Trophoblast cell (in vitro differentiated cells and primary cell): ENCODE results near the gene VSTM2B.
A peak's percentile ranks its signal among the peaks of the same experiment; 100 is the strongest.

ENCODE experiments used
- DNase-seq, 2 donors: peaks; one replicate each; pipeline ENCODE4 v3.0.0-alpha.2; 2016
- H2AFZ ChIP-seq: 2 replicates; pipeline ENCODE4 v1.6.1; 2013; ENCODE audit warnings: low read length, moderate library complexity, mild to moderate bottlenecking; ENCODE audit not compliant: insufficient read depth, poor library complexity
- H2AK5ac ChIP-seq: 2 replicates; pipeline ENCODE4 v1.6.1; 2013; ENCODE audit warnings: mild to moderate bottlenecking, low read length
- H2BK120ac ChIP-seq: 2 replicates; pipeline ENCODE4 v1.6.1; 2013; ENCODE audit warnings: low read length, mild to moderate bottlenecking, moderate library complexity; ENCODE audit not compliant: insufficient read depth, poor library complexity
- H2BK12ac ChIP-seq: 2 replicates; pipeline ENCODE4 v1.6.1; 2013; ENCODE audit warnings: mild to moderate bottlenecking, low read length, moderate library complexity
- H2BK5ac ChIP-seq: 2 replicates; pipeline ENCODE4 v1.6.1; 2013; ENCODE audit warnings: low read length, low read depth, moderate library complexity, mild to moderate bottlenecking; ENCODE audit not compliant: poor library complexity
- H3K14ac ChIP-seq: 2 replicates; pipeline ENCODE4 v1.6.1; 2013; ENCODE audit warnings: mild to moderate bottlenecking, low read length
- H3K18ac ChIP-seq: 2 replicates; pipeline ENCODE4 v1.6.1; 2013; ENCODE audit warnings: mild to moderate bottlenecking, low read length
- H3K23ac ChIP-seq: 2 replicates; pipeline ENCODE4 v1.6.1; 2013; ENCODE audit warnings: low read length
- H3K27ac ChIP-seq: 2 replicates; pipeline ENCODE4 v1.5.1; 2013; ENCODE audit warnings: low read depth, mild to moderate bottlenecking, inconsistent platforms, low read length, moderate library complexity
- H3K27me3 ChIP-seq: 2 replicates; pipeline ENCODE4 v1.6.1; 2013; ENCODE audit warnings: inconsistent platforms, mild to moderate bottlenecking, low read length, moderate library complexity; ENCODE audit not compliant: insufficient read depth
- H3K36me3 ChIP-seq, 2 experiments: 1 replicate in 1 of 2; 2 replicates in 1 of 2; pipeline ENCODE4 v1.6.1; 2013; ENCODE audit warnings: low read length in 2 of 2, mild to moderate bottlenecking in 2 of 2, moderate library complexity in 1 of 2; ENCODE audit not compliant: insufficient read depth in 2 of 2, control insufficient read depth in 1 of 2
- H3K4ac ChIP-seq: 2 replicates; pipeline ENCODE4 v1.6.1; 2013; ENCODE audit warnings: low read depth, mild to moderate bottlenecking, low read length, moderate library complexity
- H3K4me1 ChIP-seq, 2 experiments: 1 replicate in 1 of 2; 2 replicates in 1 of 2; pipeline ENCODE4 v1.6.1; 2013; ENCODE audit warnings: low read length in 2 of 2, mild to moderate bottlenecking in 2 of 2, moderate library complexity in 1 of 2; ENCODE audit not compliant: insufficient read depth in 2 of 2, control insufficient read depth in 1 of 2
- H3K4me2 ChIP-seq: 2 replicates; pipeline ENCODE4 v1.6.1; 2013; ENCODE audit warnings: inconsistent platforms, mild to moderate bottlenecking, low read length, moderate library complexity
- H3K4me3 ChIP-seq: 2 replicates; pipeline ENCODE4 v1.5.1; 2013; ENCODE audit warnings: mild to moderate bottlenecking, low read depth, low read length, inconsistent platforms
- H3K79me1 ChIP-seq: one replicate; pipeline ENCODE4 v1.6.1; 2013; ENCODE audit warnings: low read length
- H3K79me2 ChIP-seq: 2 replicates; pipeline ENCODE4 v1.6.1; 2013; ENCODE audit warnings: low read length, mild to moderate bottlenecking; ENCODE audit not compliant: control insufficient read depth, insufficient read depth, poor library complexity
- H3K9ac ChIP-seq: 2 replicates; pipeline ENCODE4 v1.6.1; 2013; ENCODE audit warnings: mild to moderate bottlenecking, low read length
- H3K9me3 ChIP-seq: 2 replicates; pipeline ENCODE4 v1.6.1; 2013; ENCODE audit warnings: low read depth, mild to moderate bottlenecking, control low read depth, inconsistent platforms, low read length; ENCODE audit not compliant: insufficient read depth
- H4K12ac ChIP-seq: 2 replicates; pipeline ENCODE4 v1.6.1; 2013; ENCODE audit warnings: low read depth, mild to moderate bottlenecking, low read length, moderate library complexity
- H4K8ac ChIP-seq: 2 replicates; pipeline ENCODE4 v1.6.1; 2013; ENCODE audit warnings: low read depth, mild to moderate bottlenecking, low read length, moderate library complexity
- H4K91ac ChIP-seq: one replicate; pipeline ENCODE4 v1.6.1; 2013; ENCODE audit warnings: low read depth, mild to moderate bottlenecking, low read length, moderate library complexity
- WGBS: extraction: QIAGEN DNeasy Blood & Tissue Kit; methylation state at CpG from one replicate; pipeline ENCODE4 v1.1.7; 2013; ENCODE audit warnings: missing lambda C conversion rate; ENCODE audit not compliant: insufficient read length, insufficient coverage; ENCODE audit errors: extremely low coverage; 5-methylcytosine and 5-hydroxymethylcytosine counted together

Gene VSTM2B

GRCh38 chr19:29501816-29502580 lies 23.8 kb upstream of the VSTM2B start:
- Histone ChIP-seq H3K79me1 (no peaks in the 10 kb centered on the region), H3K4me2 (no peak overlapping the region), H3K23ac (no peak overlapping the region), H4K12ac (peak overlapping the region; percentile 19), H3K9me3 (peaks cover 2% of the 10 kb centered on the region), H3K79me2 (no peaks in the 10 kb centered on the region), H3K36me3 (no peaks in the 10 kb centered on the region), H3K18ac (no peak overlapping the region), H3K9ac (no peak overlapping the region), H2AK5ac (no peak overlapping the region), H3K14ac (no peak overlapping the region), H3K4ac (no peak overlapping the region), H2BK5ac (no peak overlapping the region), H4K8ac (no peak overlapping the region), H3K27me3 (no peaks in the 10 kb centered on the region), H2BK120ac (no peak overlapping the region), H3K27ac (no peak overlapping the region), H2AFZ (no peak overlapping the region), H4K91ac (no peak overlapping the region), H3K4me3 (no peak overlapping the region), H2BK12ac (no peak overlapping the region), H3K4me1 (no peaks in the 10 kb centered on the region)
- no peak for DNase-seq
- WGBS, result no CpG with 5 or more reads among the region's 18 CpGs

GRCh38 chr19:29502581-29502850 lies 23.3 kb upstream of the VSTM2B start:
- H3K9ac ChIP-seq, result no peak overlapping the region
- H3K4me1 ChIP-seq, result no peaks in the 10 kb centered on the region
- H2AK5ac ChIP-seq, result no peak overlapping the region
- DNase-seq, result no peak
- H3K27me3 ChIP-seq, result no peaks in the 10 kb centered on the region
- H3K18ac ChIP-seq, result no peak overlapping the region
- H3K23ac ChIP-seq, result no peak overlapping the region
- H4K8ac ChIP-seq, result no peak overlapping the region
- H3K4me3 ChIP-seq, result no peak overlapping the region
- H4K12ac ChIP-seq, result no peak overlapping the region
- no peak overlapping the region for H3K14ac ChIP-seq
- H2BK12ac ChIP-seq, result no peak overlapping the region
- no peak overlapping the region for H3K4ac ChIP-seq
- no peak overlapping the region for H2AFZ ChIP-seq
- no peaks in the 10 kb centered on the region for H3K79me2 ChIP-seq
- H2BK5ac ChIP-seq, result no peak overlapping the region
- peaks cover 2% of the 10 kb centered on the region for H3K9me3 ChIP-seq
- no peak overlapping the region for H2BK120ac ChIP-seq
- H3K4me2 ChIP-seq, result no peak overlapping the region
- H4K91ac ChIP-seq, result no peak overlapping the region
- H3K27ac ChIP-seq, result no peak overlapping the region
- H3K36me3 ChIP-seq, result no peaks in the 10 kb centered on the region
- WGBS, result no CpG with 5 or more reads among the region's 3 CpGs
- no peaks in the 10 kb centered on the region for H3K79me1 ChIP-seq

- Histone ChIP-seq H3K18ac (no peak overlapping the region), H2BK5ac (no peak overlapping the region), H2AK5ac (no peak overlapping the region), H3K4me2 (no peak overlapping the region), H3K4me1 (no peaks in the 10 kb centered on the region), H3K27ac (no peak overlapping the region), H3K9ac (no peak overlapping the region), H3K27me3 (no peaks in the 10 kb centered on the region), H2AFZ (no peak overlapping the region), H4K91ac (no peak overlapping the region), H4K12ac (no peak overlapping the region), H3K14ac (no peak overlapping the region), H3K4me3 (no peak overlapping the region), H3K23ac (no peak overlapping the region), H2BK12ac (no peak overlapping the region), H3K79me1 (no peaks in the 10 kb centered on the region), H3K36me3 (no peaks in the 10 kb centered on the region), H2BK120ac (no peak overlapping the region), H3K4ac (no peak overlapping the region), H3K79me2 (no peaks in the 10 kb centered on the region), H3K9me3 (peaks cover 2% of the 10 kb centered on the region), H4K8ac (no peak overlapping the region)
- WGBS, result no CpG with 5 or more reads among the region's 12 CpGs
- DNase-seq, result no peak
These were observed 22.5 kb upstream of the VSTM2B start for GRCh38 chr19:29503140-29503758.

- H3K79me1 ChIP-seq, result no peaks in the 10 kb centered on the region
- H3K4me3 ChIP-seq, result no peak overlapping the region
- H3K79me2 ChIP-seq, result no peaks in the 10 kb centered on the region
- no peak overlapping the region for H2BK120ac ChIP-seq
- no peak overlapping the region for H3K4me2 ChIP-seq
- no peak overlapping the region for H3K18ac ChIP-seq
- no peaks in the 10 kb centered on the region for H3K4me1 ChIP-seq
- DNase-seq, result no peak
- H4K8ac ChIP-seq, result no peak overlapping the region
- no peak overlapping the region for H2BK12ac ChIP-seq
- no peak overlapping the region for H3K23ac ChIP-seq
- no peaks in the 10 kb centered on the region for H3K27me3 ChIP-seq
- H4K12ac ChIP-seq, result no peak overlapping the region
- no peak overlapping the region for H4K91ac ChIP-seq
- no peak overlapping the region for H3K27ac ChIP-seq
- H3K14ac ChIP-seq, result no peak overlapping the region
- H2AFZ ChIP-seq, result no peak overlapping the region
- no peak overlapping the region for H2BK5ac ChIP-seq
- H3K9ac ChIP-seq, result no peak overlapping the region
- no peak overlapping the region for H2AK5ac ChIP-seq
- no peak overlapping the region for H3K4ac ChIP-seq
- H3K36me3 ChIP-seq, result no peaks in the 10 kb centered on the region
- WGBS, result no CpG with 5 or more reads among the region's 10 CpGs
- peaks cover 2% of the 10 kb centered on the region for H3K9me3 ChIP-seq
These were observed 22.0 kb upstream of the VSTM2B start for GRCh38 chr19:29503785-29504184.
